GM21526 (cell line): ENCODE measurements around the gene FAM221B.

ENCODE experiments used
- ATAC-seq: cut with Tn5 transposase; IDR thresholded peaks from one replicate; pipeline ENCODE4 v1.9.1; 2021; ENCODE audit warnings: moderate library complexity; ENCODE audit not compliant: unreplicated experiment, low FRiP score

Gene FAM221B

GRCh38 chr9:35852267-35852815 lies 23.8 kb upstream of the FAM221B start:
- ATAC-seq: no peak

- ATAC-seq: peak; percentile 84
Observed at GRCh38 chr9:35847792-35848572, 19.4 kb upstream of the FAM221B start.

GRCh38 chr9:35845824-35846771 lies 17.6 kb upstream of the FAM221B start:
- no peak for ATAC-seq

- ATAC-seq: no peak
Observed at GRCh38 chr9:35844628-35845270, 16.2 kb upstream of the FAM221B start.

GRCh38 chr9:35842795-35843194 lies 14.3 kb upstream of the FAM221B start:
- ATAC-seq: peak; percentile 49

GRCh38 chr9:35842020-35842745 lies 13.7 kb upstream of the FAM221B start:
- ATAC-seq: peak; percentile 7

GRCh38 chr9:35841645-35841900 lies 13.0 kb upstream of the FAM221B start:
- ATAC-seq: no peak

GRCh38 chr9:35840881-35841644 lies 12.5 kb upstream of the FAM221B start:
- no peak for ATAC-seq

- no peak for ATAC-seq
Observed at GRCh38 chr9:35839926-35840325, 11.4 kb upstream of the FAM221B start.

- no peak for ATAC-seq
Observed at GRCh38 chr9:35836595-35836994, 8.1 kb upstream of the FAM221B start.

GRCh38 chr9:35835766-35836165 lies 7.2 kb upstream of the FAM221B start:
- ATAC-seq: no peak

GRCh38 chr9:35835216-35835632 lies 6.7 kb upstream of the FAM221B start:
- ATAC-seq: no peak

- no peak for ATAC-seq
Observed at GRCh38 chr9:35834260-35835215, 6.0 kb upstream of the FAM221B start.

GRCh38 chr9:35832814-35833213 lies 4.3 kb upstream of the FAM221B start:
- ATAC-seq: no peak

- no peak for ATAC-seq
Observed at GRCh38 chr9:35831040-35831439, 2.5 kb upstream of the FAM221B start.

- ATAC-seq: no peak
Observed at GRCh38 chr9:35829764-35830096, 1.2 kb upstream of the FAM221B start.

- ATAC-seq: no peak
Observed at GRCh38 chr9:35829084-35829763, 692 bp upstream of the FAM221B start, which contains the start of gene TMEM8B. Gene TMEM8B, plus strand, starts transcription at chr9:35829228. Its CDS starts 220 bp downstream, at chr9:35829448.

- ATAC-seq: no peak
Observed at GRCh38 chr9:35827486-35827885, 1.0 kb downstream of the FAM221B start.
